ENCODE data around the gene GJD4.

GJD4 gene, protein sequence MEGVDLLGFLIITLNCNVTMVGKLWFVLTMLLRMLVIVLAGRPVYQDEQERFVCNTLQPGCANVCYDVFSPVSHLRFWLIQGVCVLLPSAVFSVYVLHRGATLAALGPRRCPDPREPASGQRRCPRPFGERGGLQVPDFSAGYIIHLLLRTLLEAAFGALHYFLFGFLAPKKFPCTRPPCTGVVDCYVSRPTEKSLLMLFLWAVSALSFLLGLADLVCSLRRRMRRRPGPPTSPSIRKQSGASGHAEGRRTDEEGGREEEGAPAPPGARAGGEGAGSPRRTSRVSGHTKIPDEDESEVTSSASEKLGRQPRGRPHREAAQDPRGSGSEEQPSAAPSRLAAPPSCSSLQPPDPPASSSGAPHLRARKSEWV

DNA sequence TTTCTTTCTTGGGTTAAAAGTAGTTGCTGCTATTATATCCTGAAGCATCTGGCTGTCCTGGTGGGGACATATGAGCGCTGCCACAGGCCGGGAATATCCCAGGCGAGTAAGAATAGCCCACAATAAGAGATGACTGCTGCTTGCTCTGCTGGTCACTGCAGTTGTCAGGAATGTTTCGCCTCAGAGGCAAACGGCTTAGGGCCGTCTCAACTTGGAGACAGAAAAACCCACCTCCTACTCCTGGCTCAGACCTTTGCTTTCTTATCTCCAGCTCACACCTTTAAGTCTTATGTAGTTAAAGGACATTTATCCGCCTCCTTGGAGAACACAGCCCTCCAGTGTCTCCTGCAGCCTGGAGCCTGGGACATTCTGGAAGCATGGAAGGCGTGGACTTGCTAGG, at the start of gene GJD4:
Gene GJD4, plus strand, starts transcription at position 151 of the 400 bp plus-strand sequence. Its CDS starts 227 bp downstream, at position 378.
- H3K4me3 ChIP-seq (ENCODE audit: low read length) = no peak within 1 kb of the TSS
- no peak within 1 kb of the TSS for H3K9ac ChIP-seq (ENCODE audit: low read length)
- no peak within 1 kb of the TSS for H3K27ac ChIP-seq (ENCODE audit: low read depth, low read length)
- H3K36me3 ChIP-seq (ENCODE audit: control insufficient read depth, insufficient read depth, low read length) = no peaks in the 10 kb centered on the region
- peaks cover 8% of the 10 kb centered on the region for H3K27me3 ChIP-seq (ENCODE audit: control insufficient read depth, insufficient read depth, low read length)
- H3K4me1 ChIP-seq (ENCODE audit: control insufficient read depth, insufficient read depth, low read length) = peaks cover 2% of the 10 kb centered on the region

DNA sequence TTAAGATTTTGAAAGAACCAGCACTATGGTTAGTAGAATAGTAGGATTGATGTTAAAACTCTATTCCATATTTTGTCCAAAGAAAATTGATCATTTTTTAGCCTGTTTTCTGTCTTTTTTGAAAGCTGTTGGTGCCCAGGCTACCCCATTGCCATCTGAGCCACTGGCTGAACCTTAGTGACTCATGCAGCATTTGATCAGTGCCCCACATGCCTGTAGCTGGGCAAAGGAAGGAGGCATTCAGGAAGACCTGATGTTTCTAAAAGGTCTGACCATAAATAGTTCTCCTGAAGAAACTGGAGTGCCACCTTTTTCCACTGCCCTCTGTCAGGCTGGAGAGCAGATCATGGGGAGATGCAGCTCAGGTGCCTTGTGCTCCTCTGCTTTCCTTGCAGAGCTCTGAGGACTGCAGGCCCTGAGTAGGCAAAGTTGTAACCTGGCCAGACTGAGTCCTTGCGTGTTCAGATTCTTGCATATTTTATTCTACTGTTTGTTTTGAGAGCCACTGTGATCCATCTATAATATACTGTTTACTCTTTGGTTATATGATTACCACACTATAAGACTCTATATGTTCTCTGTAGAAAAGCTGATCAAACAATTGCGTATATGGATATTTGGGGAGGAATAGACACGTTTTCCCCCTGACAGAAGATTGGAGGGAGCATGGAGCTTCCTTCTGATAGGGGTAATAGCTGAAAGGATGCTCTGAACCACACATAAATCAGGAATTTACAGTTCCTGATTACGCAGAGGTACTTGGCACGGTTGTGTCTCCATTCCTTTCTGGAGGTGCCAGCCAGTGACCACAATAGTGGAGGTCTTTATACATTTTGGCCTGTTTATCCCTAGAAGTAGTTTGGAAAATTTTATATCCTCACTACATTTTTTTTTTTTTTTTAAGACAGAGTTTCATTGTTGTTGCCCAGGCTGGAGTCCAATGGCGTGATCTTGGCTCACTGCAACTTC, 48.9 kb upstream of the GJD4 start:
- Histone ChIP-seq H3K9ac (ENCODE audit: low read length) (no peak overlapping the region), H3K4me3 (ENCODE audit: low read length) (no peak overlapping the region), H3K4me1 (ENCODE audit: control insufficient read depth, insufficient read depth, low read length) (no peaks in the 10 kb centered on the region), H3K27ac (ENCODE audit: low read depth, low read length) (no peak overlapping the region), H3K27me3 (ENCODE audit: control insufficient read depth, insufficient read depth, low read length) (no peaks in the 10 kb centered on the region), H3K36me3 (ENCODE audit: control insufficient read depth, insufficient read depth, low read length) (peaks cover 2% of the 10 kb centered on the region)

DNA sequence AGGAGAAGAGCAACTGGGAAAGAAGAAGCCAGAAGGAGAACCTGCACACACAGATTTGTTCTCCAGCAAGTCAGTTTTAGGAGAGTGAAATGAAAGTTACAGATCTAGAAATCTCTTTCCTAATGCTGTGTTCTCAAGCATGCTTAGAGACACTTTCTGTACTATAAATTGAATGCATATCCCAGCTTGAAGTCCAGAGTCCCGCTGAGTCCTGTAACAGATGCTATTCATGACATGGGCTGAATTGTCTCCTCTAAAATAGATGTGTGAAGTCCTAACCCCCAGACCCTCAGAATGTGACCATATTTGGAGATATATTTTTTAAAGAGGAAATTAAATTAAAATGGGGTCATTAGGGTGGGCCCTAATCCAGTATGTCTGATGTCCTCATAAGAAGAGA, 46.9 kb upstream of the GJD4 start:
- no peak overlapping the region for H3K4me3 ChIP-seq (ENCODE audit: low read length)
- H3K36me3 ChIP-seq (ENCODE audit: control insufficient read depth, insufficient read depth, low read length) = peaks cover 2% of the 10 kb centered on the region
- H3K27me3 ChIP-seq (ENCODE audit: control insufficient read depth, insufficient read depth, low read length) = no peaks in the 10 kb centered on the region
- H3K9ac ChIP-seq (ENCODE audit: low read length) = no peak overlapping the region
- peaks cover 3% of the 10 kb centered on the region for H3K4me1 ChIP-seq (ENCODE audit: control insufficient read depth, insufficient read depth, low read length)
- no peak overlapping the region for H3K27ac ChIP-seq (ENCODE audit: low read depth, low read length)

DNA sequence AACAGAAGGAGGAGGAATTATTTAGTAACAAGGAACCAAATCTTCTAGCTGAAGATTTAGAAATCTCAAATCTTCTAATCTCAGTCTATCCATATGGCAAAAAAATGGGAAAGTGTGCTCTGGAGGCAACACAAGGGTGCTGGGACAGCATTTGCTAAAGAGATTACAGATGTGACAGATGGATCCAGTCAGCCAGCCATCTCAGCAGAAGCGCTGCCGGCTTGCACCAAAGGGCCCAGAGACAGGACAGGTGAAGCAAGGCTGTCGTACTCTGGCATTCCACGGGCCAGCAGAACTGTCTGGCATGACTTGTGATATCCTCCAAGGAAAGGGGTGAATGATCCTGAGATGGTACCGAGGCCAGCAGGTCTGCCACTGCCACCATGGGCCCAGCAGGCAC, 45.7 kb upstream of the GJD4 start:
- Histone ChIP-seq H3K9ac (ENCODE audit: low read length) (no peak overlapping the region), H3K4me1 (ENCODE audit: control insufficient read depth, insufficient read depth, low read length) (peaks cover 3% of the 10 kb centered on the region), H3K27me3 (ENCODE audit: control insufficient read depth, insufficient read depth, low read length) (no peaks in the 10 kb centered on the region), H3K4me3 (ENCODE audit: low read length) (no peak overlapping the region), H3K36me3 (ENCODE audit: control insufficient read depth, insufficient read depth, low read length) (peaks cover 2% of the 10 kb centered on the region), H3K27ac (ENCODE audit: low read depth, low read length) (no peak overlapping the region)

DNA sequence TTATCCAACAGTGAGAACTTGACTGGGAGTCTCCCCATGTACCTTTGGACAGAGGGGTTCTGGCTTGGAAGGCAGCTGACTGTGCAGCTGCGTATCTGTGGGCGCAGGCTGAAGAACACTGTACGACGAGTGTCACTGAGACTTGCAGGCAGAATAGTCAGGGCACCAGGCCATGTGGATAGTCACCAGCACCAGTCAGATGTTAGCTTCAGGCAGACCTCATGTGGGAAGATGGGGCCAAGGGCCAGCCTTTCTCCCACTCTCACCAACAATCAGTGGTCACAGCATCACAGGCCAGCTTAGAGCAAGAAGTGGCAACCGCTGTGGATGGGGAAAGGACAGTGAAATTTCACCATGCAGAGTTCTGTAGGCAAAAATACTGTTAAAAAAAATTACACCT, 43.4 kb upstream of the GJD4 start:
- peaks cover 2% of the 10 kb centered on the region for H3K36me3 ChIP-seq (ENCODE audit: control insufficient read depth, insufficient read depth, low read length)
- H3K27me3 ChIP-seq (ENCODE audit: control insufficient read depth, insufficient read depth, low read length) = no peaks in the 10 kb centered on the region
- H3K4me3 ChIP-seq (ENCODE audit: low read length) = no peak overlapping the region
- no peak overlapping the region for H3K9ac ChIP-seq (ENCODE audit: low read length)
- H3K4me1 ChIP-seq (ENCODE audit: control insufficient read depth, insufficient read depth, low read length) = peaks cover 14% of the 10 kb centered on the region
- no peak overlapping the region for H3K27ac ChIP-seq (ENCODE audit: low read depth, low read length)

DNA sequence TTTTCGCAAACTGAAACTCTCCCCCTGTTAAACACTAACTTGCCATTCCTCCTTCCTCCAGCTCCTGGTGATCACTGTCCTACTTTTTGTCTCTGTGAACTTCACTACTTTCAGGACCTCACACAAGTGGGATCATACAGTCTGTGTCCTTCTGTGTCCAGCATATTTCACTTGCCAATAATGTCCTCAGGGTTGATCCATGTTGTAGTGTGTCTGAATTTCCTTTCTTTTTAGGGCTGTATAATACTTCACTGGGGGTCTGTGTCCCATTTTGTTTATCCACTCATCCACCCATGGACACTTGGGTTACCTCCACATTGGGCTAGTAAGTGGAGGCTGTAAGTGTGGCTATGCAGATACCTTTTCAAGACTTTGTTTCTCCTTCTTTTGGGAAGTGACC, 42.7 kb upstream of the GJD4 start:
- H3K4me3 ChIP-seq (ENCODE audit: low read length) = no peak overlapping the region
- H3K36me3 ChIP-seq (ENCODE audit: control insufficient read depth, insufficient read depth, low read length) = peaks cover 5% of the 10 kb centered on the region
- no peaks in the 10 kb centered on the region for H3K27me3 ChIP-seq (ENCODE audit: control insufficient read depth, insufficient read depth, low read length)
- no peak overlapping the region for H3K9ac ChIP-seq (ENCODE audit: low read length)
- no peak overlapping the region for H3K27ac ChIP-seq (ENCODE audit: low read depth, low read length)
- peaks cover 14% of the 10 kb centered on the region for H3K4me1 ChIP-seq (ENCODE audit: control insufficient read depth, insufficient read depth, low read length)

DNA sequence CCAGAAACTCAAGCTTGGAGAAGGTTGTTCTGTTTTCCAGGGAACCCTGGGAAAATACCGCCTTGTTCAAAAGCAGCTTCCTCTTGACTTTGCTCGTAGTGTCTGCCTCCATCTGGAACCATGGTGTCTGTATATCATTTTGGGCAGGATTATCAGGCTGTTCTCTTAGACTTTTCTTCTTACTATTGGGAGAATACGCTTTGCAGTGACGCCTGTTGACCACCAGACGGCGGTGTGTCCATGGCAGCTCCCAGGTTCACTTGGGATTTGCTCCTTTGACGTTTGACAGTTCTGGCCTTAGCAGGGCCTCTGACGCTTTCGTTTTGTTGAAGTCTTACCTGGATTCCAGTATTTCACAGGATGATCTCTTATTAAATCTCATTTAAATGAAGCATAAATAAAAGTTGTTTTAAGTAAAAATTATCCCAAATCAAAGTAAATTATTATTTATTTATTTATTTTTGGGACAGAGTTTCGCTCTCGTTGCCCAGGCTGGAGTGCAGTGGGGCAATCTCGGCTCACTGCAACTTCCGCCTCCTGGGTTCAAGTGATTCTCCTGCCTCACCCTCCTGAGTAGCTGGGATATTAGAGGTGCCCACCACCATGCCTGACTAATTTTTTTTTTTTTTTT, 41.8 kb upstream of the GJD4 start:
- H3K36me3 ChIP-seq (ENCODE audit: control insufficient read depth, insufficient read depth, low read length) = peaks cover 8% of the 10 kb centered on the region
- H3K4me1 ChIP-seq (ENCODE audit: control insufficient read depth, insufficient read depth, low read length) = peaks cover 14% of the 10 kb centered on the region
- no peaks in the 10 kb centered on the region for H3K27me3 ChIP-seq (ENCODE audit: control insufficient read depth, insufficient read depth, low read length)
- H3K27ac ChIP-seq (ENCODE audit: low read depth, low read length) = no peak overlapping the region
- no peak overlapping the region for H3K9ac ChIP-seq (ENCODE audit: low read length)
- no peak overlapping the region for H3K4me3 ChIP-seq (ENCODE audit: low read length)

DNA sequence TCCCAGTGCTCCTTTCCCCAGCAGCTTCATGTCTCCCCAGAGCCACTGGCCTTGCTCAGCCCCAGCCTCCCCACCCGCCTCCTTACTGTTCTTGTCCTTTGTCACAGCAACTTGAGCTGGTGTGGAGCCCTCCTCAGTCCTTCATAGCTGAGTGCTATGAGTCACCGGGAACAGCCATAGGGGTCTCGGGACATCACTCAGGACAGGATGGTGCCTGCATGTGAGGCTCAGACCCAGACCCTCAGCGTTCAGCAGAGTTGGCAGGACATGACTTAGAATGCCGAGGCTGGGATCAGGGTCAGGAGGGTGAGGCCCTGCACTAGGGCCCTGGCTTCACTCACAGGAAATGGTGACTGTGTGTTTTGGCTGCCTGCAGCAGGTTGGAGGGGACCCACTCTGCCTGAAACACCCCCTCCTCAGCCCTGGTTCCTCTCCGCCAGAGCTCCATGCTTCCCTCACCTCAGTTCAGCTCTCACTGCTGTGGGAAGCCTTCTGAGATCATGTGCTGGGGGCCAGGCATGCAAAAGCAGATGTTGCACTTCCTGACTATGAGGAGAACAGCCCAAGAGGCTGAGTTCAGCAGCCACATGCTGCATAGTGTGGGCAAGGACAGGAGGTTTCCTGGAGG, 40.7 kb upstream of the GJD4 start:
- Histone ChIP-seq H3K4me3 (ENCODE audit: low read length) (no peak overlapping the region), H3K9ac (ENCODE audit: low read length) (no peak overlapping the region), H3K27me3 (ENCODE audit: control insufficient read depth, insufficient read depth, low read length) (no peaks in the 10 kb centered on the region), H3K4me1 (ENCODE audit: control insufficient read depth, insufficient read depth, low read length) (peaks cover 14% of the 10 kb centered on the region), H3K27ac (ENCODE audit: low read depth, low read length) (peak overlapping the region; percentile 21), H3K36me3 (ENCODE audit: control insufficient read depth, insufficient read depth, low read length) (peaks cover 8% of the 10 kb centered on the region)

DNA sequence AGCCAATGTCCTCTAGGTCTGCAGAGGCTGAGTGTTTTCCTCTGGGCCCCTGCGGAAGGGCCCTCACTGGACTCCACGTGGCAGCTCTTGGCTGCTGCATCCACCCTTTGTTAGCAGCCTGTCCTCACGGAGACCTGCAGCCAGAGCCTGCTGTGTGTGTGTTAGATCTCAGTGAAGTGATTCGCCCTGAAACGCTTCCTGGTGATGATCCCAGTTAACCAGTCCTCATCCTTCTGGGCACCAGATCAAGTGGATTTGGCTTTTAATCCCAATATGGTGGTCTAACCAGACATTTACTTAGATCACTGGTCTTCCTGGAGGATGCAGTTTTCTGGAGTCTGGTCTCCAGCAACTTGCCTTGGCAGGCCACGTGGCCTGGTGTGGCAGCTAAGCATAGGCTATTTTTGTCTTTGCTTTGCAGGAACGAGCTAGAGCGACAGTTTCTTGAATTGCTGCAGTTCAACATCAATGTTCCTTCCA, 39.5 kb upstream of the GJD4 start:
- no peak overlapping the region for H3K4me3 ChIP-seq (ENCODE audit: low read length)
- H3K27ac ChIP-seq (ENCODE audit: low read depth, low read length) = peak overlapping the region; percentile 16
- H3K9ac ChIP-seq (ENCODE audit: low read length) = no peak overlapping the region
- no peaks in the 10 kb centered on the region for H3K27me3 ChIP-seq (ENCODE audit: control insufficient read depth, insufficient read depth, low read length)
- H3K36me3 ChIP-seq (ENCODE audit: control insufficient read depth, insufficient read depth, low read length) = peaks cover 6% of the 10 kb centered on the region
- H3K4me1 ChIP-seq (ENCODE audit: control insufficient read depth, insufficient read depth, low read length) = peaks cover 14% of the 10 kb centered on the region

DNA sequence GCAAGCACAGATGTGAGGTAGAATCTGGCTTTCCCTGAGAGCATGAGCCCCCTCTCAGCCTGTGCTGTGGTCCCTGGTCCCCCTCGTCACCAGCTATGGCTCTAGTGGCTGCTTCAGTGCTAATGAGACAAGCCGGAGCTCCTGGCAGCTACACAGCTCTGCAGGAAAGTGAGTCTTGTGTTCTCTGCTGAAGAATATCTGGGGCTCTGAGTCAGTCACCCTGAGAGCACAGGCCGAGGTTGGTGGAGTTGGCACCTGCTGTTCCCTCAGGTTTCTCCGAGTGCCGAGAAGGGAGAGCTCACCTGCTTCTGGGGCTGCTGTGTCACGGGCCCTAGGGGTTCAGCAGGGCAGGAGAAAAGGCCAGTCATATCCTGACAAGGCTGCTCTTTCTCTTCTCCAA, 37.2 kb upstream of the GJD4 start:
- peaks cover 6% of the 10 kb centered on the region for H3K36me3 ChIP-seq (ENCODE audit: control insufficient read depth, insufficient read depth, low read length)
- H3K4me3 ChIP-seq (ENCODE audit: low read length) = no peak overlapping the region
- no peak overlapping the region for H3K27ac ChIP-seq (ENCODE audit: low read depth, low read length)
- no peaks in the 10 kb centered on the region for H3K27me3 ChIP-seq (ENCODE audit: control insufficient read depth, insufficient read depth, low read length)
- H3K9ac ChIP-seq (ENCODE audit: low read length) = no peak overlapping the region
- peaks cover 14% of the 10 kb centered on the region for H3K4me1 ChIP-seq (ENCODE audit: control insufficient read depth, insufficient read depth, low read length)

DNA sequence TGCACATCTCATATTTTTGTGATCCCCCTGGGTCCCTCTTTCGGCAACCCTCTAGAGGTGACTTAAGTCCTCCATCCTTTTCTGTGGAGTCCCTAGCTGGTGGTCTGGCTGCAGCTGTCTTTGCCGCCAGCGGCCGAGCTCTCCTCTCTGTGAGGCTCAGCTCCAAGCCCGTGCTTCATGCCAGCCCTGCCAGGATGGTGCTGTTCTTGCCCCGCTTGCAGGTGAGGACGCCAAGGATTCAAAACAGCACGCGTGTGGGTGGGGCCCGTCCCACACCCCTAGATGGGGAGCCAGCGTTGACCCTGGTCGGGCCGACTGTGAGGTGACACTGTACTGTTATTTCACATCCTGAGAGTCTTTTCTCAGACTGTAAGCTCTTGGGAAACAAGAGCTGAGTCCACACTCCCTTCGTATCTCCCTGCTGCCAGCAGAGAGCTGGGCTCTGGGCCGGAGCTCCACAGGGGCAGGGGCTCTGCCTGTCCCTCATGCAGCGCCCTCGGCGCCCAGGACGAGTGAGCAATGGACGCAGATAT, 36.6 kb upstream of the GJD4 start:
- H3K4me1 ChIP-seq (ENCODE audit: control insufficient read depth, insufficient read depth, low read length) = peaks cover 11% of the 10 kb centered on the region
- no peaks in the 10 kb centered on the region for H3K27me3 ChIP-seq (ENCODE audit: control insufficient read depth, insufficient read depth, low read length)
- no peak overlapping the region for H3K9ac ChIP-seq (ENCODE audit: low read length)
- no peak overlapping the region for H3K4me3 ChIP-seq (ENCODE audit: low read length)
- H3K27ac ChIP-seq (ENCODE audit: low read depth, low read length) = no peak overlapping the region
- peaks cover 8% of the 10 kb centered on the region for H3K36me3 ChIP-seq (ENCODE audit: control insufficient read depth, insufficient read depth, low read length)
